Thyroid gland (tissue), 4 donors: ENCODE results near the gene COL4A1.

Source experiments
- CTCF ChIP-seq, 6 experiments: fragments of 200-600 bp in 3 of 6; fragments of 450-650 bp in 3 of 6; sonication (generic) in 3 of 6; IDR thresholded peaks; one replicate each; pipeline ENCODE4 v1.5.1; 2016 to 2019; ENCODE audit warnings: antibody characterized with exemption in 6 of 6, mild to moderate bottlenecking in 2 of 6, inconsistent platforms in 1 of 6, moderate library complexity in 1 of 6
- POLR2A ChIP-seq, 2 donors: fragments of 450-650 bp; IDR thresholded peaks; one replicate each; pipeline ENCODE4 v1.6.1; 2017; ENCODE audit warnings: antibody characterized with exemption in 2 of 2, mild to moderate bottlenecking in 2 of 2, moderate library complexity in 1 of 2

- TF ChIP-seq CTCF (IDR thresholded peaks at IDR 0.05) (no peak), POLR2A (IDR thresholded peaks at IDR 0.05) (no peak)
Measured at GRCh38 chr13:110197026-110197425, 109.9 kb downstream of the COL4A1 start.
